H9 (cell line): Measurements from ENCODE around the gene PPP1R15A. TPM values are rescaled to one million over a fixed set of nuclear protein-coding genes. Genes with fewer than 3 reads are reported as not detected.

ENCODE experiments used
- DNase-seq: peaks from one replicate; pipeline ENCODE4 v3.0.0-alpha.2; 2017
- H2AFZ ChIP-seq: one replicate; pipeline ENCODE4 v1.6.1; 2013; ENCODE audit warnings: mild to moderate bottlenecking, low read length, control low read depth, moderate library complexity
- H2AK5ac ChIP-seq: 2 replicates; pipeline ENCODE4 v1.6.1; 2013; ENCODE audit warnings: low read length, control low read depth, mixed read lengths; ENCODE audit not compliant: insufficient read length
- H2BK120ac ChIP-seq: one replicate; pipeline ENCODE4 v1.6.1; 2013; ENCODE audit warnings: low read depth, mild to moderate bottlenecking, low read length, control low read depth, inconsistent platforms; ENCODE audit not compliant: poor library complexity, severe bottlenecking
- H2BK12ac ChIP-seq: 2 replicates; pipeline ENCODE4 v1.6.1; 2013; ENCODE audit warnings: low read length, control low read depth, mixed read lengths, low read depth; ENCODE audit not compliant: insufficient read length
- H2BK15ac ChIP-seq: 2 replicates; pipeline ENCODE4 v1.6.1; 2013; ENCODE audit warnings: low read depth, low read length, control low read depth
- H2BK20ac ChIP-seq: one replicate; pipeline ENCODE4 v1.6.1; 2013; ENCODE audit warnings: low read depth, mild to moderate bottlenecking, low read length, control low read depth, inconsistent platforms; ENCODE audit not compliant: poor library complexity, severe bottlenecking
- H2BK5ac ChIP-seq: 2 replicates; pipeline ENCODE4 v1.6.1; 2013; ENCODE audit warnings: low read length, control low read depth, mixed read lengths; ENCODE audit not compliant: insufficient read length
- H3K14ac ChIP-seq: 2 replicates; pipeline ENCODE4 v1.6.1; 2013; ENCODE audit warnings: low read length, control low read depth; ENCODE audit not compliant: insufficient read depth
- H3K18ac ChIP-seq: 2 replicates; pipeline ENCODE4 v1.6.1; 2013; ENCODE audit warnings: low read depth, mild to moderate bottlenecking, mixed read lengths, low read length, control low read depth; ENCODE audit not compliant: insufficient read length
- H3K23ac ChIP-seq: 2 replicates; pipeline ENCODE4 v1.6.1; 2013; ENCODE audit warnings: low read length, control low read depth, mixed read lengths, low read depth; ENCODE audit not compliant: insufficient read length
- H3K23me2 ChIP-seq: 2 replicates; pipeline ENCODE4 v1.6.1; 2013; ENCODE audit warnings: low read depth, mild to moderate bottlenecking, mixed read lengths, low read length, control low read depth; ENCODE audit not compliant: insufficient read length, poor library complexity, severe bottlenecking
- H3K27ac ChIP-seq: 2 replicates; pipeline ENCODE4 v1.5.1; 2013; ENCODE audit warnings: low read length, control low read depth, mixed read lengths, low read depth; ENCODE audit not compliant: insufficient read length
- H3K27me3 ChIP-seq: 2 replicates; pipeline ENCODE4 v1.6.1; 2013; ENCODE audit warnings: low read length, control low read depth, inconsistent platforms; ENCODE audit not compliant: insufficient read depth
- H3K4ac ChIP-seq: 2 replicates; pipeline ENCODE4 v1.6.1; 2013; ENCODE audit warnings: low read depth, mild to moderate bottlenecking, control low read depth, inconsistent platforms, low read length, moderate library complexity
- H3K4me1 ChIP-seq: 2 replicates; pipeline ENCODE4 v1.6.1; 2013; ENCODE audit warnings: low read length, control low read depth, inconsistent platforms; ENCODE audit not compliant: insufficient read depth
- H3K4me2 ChIP-seq: 2 replicates; pipeline ENCODE4 v1.6.1; 2013; ENCODE audit warnings: low read length, control low read depth, mixed read lengths; ENCODE audit not compliant: insufficient read length, insufficient read depth
- H3K56ac ChIP-seq: 2 replicates; pipeline ENCODE4 v1.6.1; 2013; ENCODE audit warnings: low read depth, mild to moderate bottlenecking, mixed read lengths, low read length, control low read depth; ENCODE audit not compliant: insufficient read length
- H3K79me1 ChIP-seq: 2 replicates; pipeline ENCODE4 v1.6.1; 2013; ENCODE audit warnings: low read depth, mild to moderate bottlenecking, moderate library complexity, low read length, control low read depth, inconsistent platforms; ENCODE audit not compliant: insufficient read depth, poor library complexity, severe bottlenecking
- H3K79me2 ChIP-seq: 2 replicates; pipeline ENCODE4 v1.6.1; 2013; ENCODE audit warnings: low read length, control low read depth, inconsistent platforms; ENCODE audit not compliant: insufficient read depth
- H3K9ac ChIP-seq: 2 replicates; pipeline ENCODE4 v1.6.1; 2013; ENCODE audit warnings: low read length, control low read depth, mixed read lengths; ENCODE audit not compliant: insufficient read length; ENCODE audit errors: extremely low read depth
- H3K9me3 ChIP-seq: one replicate; pipeline ENCODE4 v1.6.1; 2013; ENCODE audit warnings: low read depth, low read length, inconsistent platforms; ENCODE audit not compliant: control insufficient read depth
- H3T11ph ChIP-seq: one replicate; pipeline ENCODE4 v1.6.1; 2013; ENCODE audit warnings: mild to moderate bottlenecking, low read length, control low read depth, inconsistent platforms
- H4K20me1 ChIP-seq: one replicate; pipeline ENCODE4 v1.6.1; 2013; ENCODE audit not compliant: control insufficient read depth, insufficient read length, insufficient read depth
- H4K5ac ChIP-seq: 2 replicates; pipeline ENCODE4 v1.6.1; 2013; ENCODE audit warnings: low read depth, mild to moderate bottlenecking, mixed read lengths, low read length, control low read depth; ENCODE audit not compliant: insufficient read length
- H4K8ac ChIP-seq: replicated peaks from 2 replicates; pipeline ENCODE4 v1.6.1; 2013; ENCODE audit warnings: low read length, control low read depth, mixed read lengths, low read depth; ENCODE audit not compliant: insufficient read length
- H4K91ac ChIP-seq: 2 replicates; pipeline ENCODE4 v1.6.1; 2013; ENCODE audit warnings: low read depth, mild to moderate bottlenecking, moderate library complexity, mixed read lengths, low read length, control low read depth; ENCODE audit not compliant: insufficient read length
- H3K27ac Mint-ChIP-seq, 3 experiments: 2 replicates in 2 of 3; 3 replicates in 1 of 3; pipeline ENCODE4 v1.8.0; 2020 to 2021; ENCODE audit warnings: mixed read lengths in 3 of 3, mild to moderate bottlenecking in 1 of 3, moderate library complexity in 1 of 3
- H3K27me3 Mint-ChIP-seq: 2 replicates; pipeline ENCODE4 v1.8.0; 2021; ENCODE audit warnings: low read depth, mild to moderate bottlenecking, moderate library complexity, mixed read lengths
- H3K36me3 Mint-ChIP-seq, 3 experiments: 2 replicates in 2 of 3; 3 replicates in 1 of 3; pipeline ENCODE4 v1.8.0; 2020 to 2021; ENCODE audit warnings: low read depth in 3 of 3, mixed read lengths in 3 of 3; ENCODE audit not compliant: insufficient read depth in 1 of 3
- H3K4me1 Mint-ChIP-seq, 2 experiments: 2 replicates each; pipeline ENCODE4 v1.8.0; 2020; ENCODE audit warnings: mixed read lengths in 2 of 2
- H3K4me3 Mint-ChIP-seq, 2 experiments: 2 replicates in 1 of 2; 3 replicates in 1 of 2; pipeline ENCODE4 v1.8.0; 2020 to 2021; ENCODE audit warnings: mild to moderate bottlenecking in 2 of 2, mixed read lengths in 2 of 2, moderate library complexity in 1 of 2
- H3K9me3 Mint-ChIP-seq, 2 experiments: 2 replicates in 1 of 2; 3 replicates in 1 of 2; pipeline ENCODE4 v1.8.0; 2020; ENCODE audit warnings: mild to moderate bottlenecking in 2 of 2, mixed read lengths in 2 of 2, moderate library complexity in 1 of 2
- CTCF ChIP-seq: fragments of 200-600 bp; sonication (generic); conservative IDR thresholded peaks from 3 replicates; pipeline ENCODE4 v1.8.0; 2021; ENCODE audit warnings: antibody characterized with exemption, mild to moderate bottlenecking
- WGBS: extraction: QIAGEN DNeasy Blood & Tissue Kit; methylation state at CpG from one replicate; pipeline ENCODE4 v1.1.7; 2013; ENCODE audit warnings: missing lambda C conversion rate, low lambda C conversion rate, mixed read lengths; ENCODE audit not compliant: insufficient read length; ENCODE audit errors: extremely low coverage; 5-methylcytosine and 5-hydroxymethylcytosine counted together
- total RNA-seq: library from RNA; stranded (reverse); gene quantifications from 2 replicates; pipeline ENCODE4 v1.2.1, GENCODE V29; 2021

PPP1R15A gene
- total RNA-seq, 1 experiment from 2014 or later: 17.2 TPM

DNA sequence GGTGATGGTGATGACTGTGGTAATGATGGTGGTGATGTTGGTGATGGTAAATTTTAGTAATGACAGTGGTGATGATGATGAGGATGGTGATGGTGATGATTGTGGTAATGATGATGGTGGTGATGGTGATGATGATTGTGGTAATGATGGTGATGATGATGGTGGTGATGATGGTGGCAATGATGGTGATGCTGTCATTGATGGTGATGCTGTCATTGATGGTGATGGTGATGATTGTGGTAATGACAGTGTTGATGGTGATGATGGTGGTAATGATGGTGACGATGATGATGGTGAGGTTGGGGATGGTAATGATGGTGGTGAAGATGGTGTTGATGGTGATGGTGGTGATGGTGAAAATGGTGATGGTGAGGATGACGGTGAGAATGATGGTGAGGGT lies 49.7 kb upstream of the PPP1R15A start:
- Mint-ChIP-seq H3K4me3 (no peak overlapping the region), H3K27me3 (peaks cover 8% of the 10 kb centered on the region), H3K27ac (no peak overlapping the region), H3K4me1 (no peaks in the 10 kb centered on the region), H3K36me3 (peaks cover 2 to 3% (median 3%) of the 10 kb centered on the region in 3 experiments; a peak in 5 of 7 replicates), H3K9me3 (no peaks in the 10 kb centered on the region)
- no peak overlapping the region for H2AK5ac ChIP-seq
- no peak overlapping the region for H3K4ac ChIP-seq
- H3K18ac ChIP-seq: no peak overlapping the region
- no peaks in the 10 kb centered on the region for H3K9me3 ChIP-seq
- no peak for TF ChIP-seq CTCF
- no peaks in the 10 kb centered on the region for H3K79me2 ChIP-seq
- H3K14ac ChIP-seq: no peak overlapping the region
- H4K8ac ChIP-seq: no peak overlapping the region
- DNase-seq: no peak
- no peak overlapping the region for H3T11ph ChIP-seq
- no peak overlapping the region for H2BK20ac ChIP-seq
- H3K56ac ChIP-seq: no peak overlapping the region
- H3K9ac ChIP-seq: no peak overlapping the region
- no peaks in the 10 kb centered on the region for H3K79me1 ChIP-seq
- H3K23ac ChIP-seq: no peak overlapping the region
- no peak overlapping the region for H2BK5ac ChIP-seq
- no peak overlapping the region for H4K91ac ChIP-seq
- H4K5ac ChIP-seq: no peak overlapping the region
- 100% methylated on average over 2 of the region's 2 CpGs for WGBS
- H4K20me1 ChIP-seq: no peaks in the 10 kb centered on the region
- H3K4me1 ChIP-seq: no peaks in the 10 kb centered on the region
- H3K23me2 ChIP-seq: no peaks in the 10 kb centered on the region
- no peak overlapping the region for H2BK120ac ChIP-seq
- H3K4me2 ChIP-seq: no peak overlapping the region
- H3K27me3 ChIP-seq: no peaks in the 10 kb centered on the region; the same call in 1 of the 2 replicates
- H2BK12ac ChIP-seq: no peak overlapping the region
- no peak overlapping the region for H2BK15ac ChIP-seq
- no peak overlapping the region for H2AFZ ChIP-seq
- H3K27ac ChIP-seq: no peak overlapping the region
